ENCODE results near the gene MMRN2.

DNA sequence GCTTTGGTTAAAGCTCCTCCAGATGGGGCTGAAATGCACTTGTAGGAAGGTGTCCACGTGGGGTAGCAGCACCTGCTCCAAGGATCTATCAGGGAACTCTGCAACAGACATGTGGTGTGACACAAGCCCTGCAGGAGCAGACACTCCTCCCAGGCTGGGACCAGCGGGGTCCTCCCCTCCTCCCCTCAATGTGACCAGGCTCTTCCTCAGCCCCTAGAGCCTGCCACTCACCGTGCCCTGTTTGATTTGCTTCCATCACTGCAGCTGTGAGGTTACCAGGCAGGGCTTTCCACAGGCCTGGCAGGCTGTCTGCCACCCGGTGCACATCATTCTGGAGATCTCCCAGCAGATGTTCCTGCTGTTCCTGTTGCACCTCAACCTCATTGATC is 13.4 kb downstream of the MMRN2 start:
- TF ChIP-seq, protein P1, sequence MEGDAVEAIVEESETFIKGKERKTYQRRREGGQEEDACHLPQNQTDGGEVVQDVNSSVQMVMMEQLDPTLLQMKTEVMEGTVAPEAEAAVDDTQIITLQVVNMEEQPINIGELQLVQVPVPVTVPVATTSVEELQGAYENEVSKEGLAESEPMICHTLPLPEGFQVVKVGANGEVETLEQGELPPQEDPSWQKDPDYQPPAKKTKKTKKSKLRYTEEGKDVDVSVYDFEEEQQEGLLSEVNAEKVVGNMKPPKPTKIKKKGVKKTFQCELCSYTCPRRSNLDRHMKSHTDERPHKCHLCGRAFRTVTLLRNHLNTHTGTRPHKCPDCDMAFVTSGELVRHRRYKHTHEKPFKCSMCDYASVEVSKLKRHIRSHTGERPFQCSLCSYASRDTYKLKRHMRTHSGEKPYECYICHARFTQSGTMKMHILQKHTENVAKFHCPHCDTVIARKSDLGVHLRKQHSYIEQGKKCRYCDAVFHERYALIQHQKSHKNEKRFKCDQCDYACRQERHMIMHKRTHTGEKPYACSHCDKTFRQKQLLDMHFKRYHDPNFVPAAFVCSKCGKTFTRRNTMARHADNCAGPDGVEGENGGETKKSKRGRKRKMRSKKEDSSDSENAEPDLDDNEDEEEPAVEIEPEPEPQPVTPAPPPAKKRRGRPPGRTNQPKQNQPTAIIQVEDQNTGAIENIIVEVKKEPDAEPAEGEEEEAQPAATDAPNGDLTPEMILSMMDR (IDR thresholded peaks at IDR 0.05), result no peak
- TF ChIP-seq POLR2AphosphoS5 (IDR thresholded peaks at IDR 0.05) (no peak), POLR2A (IDR thresholded peaks at IDR 0.05) (no peak)
